SK-N-SH (cell line): Measurements from ENCODE around the gene TOR2A. TPM values are rescaled to one million over a fixed set of nuclear protein-coding genes. Genes with fewer than 3 reads are reported as not detected.

Experiments used
- CTCF ChIA-PET: fragments of 300-600, 350-600 bp; formaldehyde crosslinking; extraction: SDS; loops from one replicate; lab custom pipeline; 2021; lab: Yijun Ruan, JAX
- POLR2A ChIA-PET: fragments of 350-600 bp; sonication (Branson Sonifier 250); formaldehyde crosslinking; extraction: SDS; loops from one replicate; lab custom pipeline; 2020; ENCODE audit warnings: antibody characterized with exemption, inconsistent platforms; lab: Yijun Ruan, JAX
- DNase-seq: peaks from one replicate; pipeline ENCODE4 v3.0.0; 2012
- H2AFZ ChIP-seq: fragments of 200-600 bp; sonication (generic); 2 replicates; pipeline ENCODE4 v1.8.1; 2016; ENCODE audit warnings: antibody characterized with exemption, mild to moderate bottlenecking, low read depth
- H3F3A ChIP-seq: fragments of 200-600 bp; sonication (generic); replicated peaks from 2 replicates; pipeline ENCODE3; 2016; ENCODE audit warnings: antibody characterized with exemption, mild to moderate bottlenecking; ENCODE audit not compliant: insufficient read depth
- H3K27ac ChIP-seq, 2 experiments: fragments of 200-500 bp in 1 of 2; fragments of 200-600 bp in 1 of 2; sonication (Bioruptor generic) in 1 of 2; sonication (generic), shearing (Covaris generic) in 1 of 2; 2 replicates each; pipeline versions ENCODE4 v1.5.1 to v1.6.1; 2014 to 2016; ENCODE audit warnings: low read depth in 2 of 2, inconsistent platforms in 1 of 2, low read length in 1 of 2, mild to moderate bottlenecking in 1 of 2, mixed read lengths in 1 of 2
- H3K27me3 ChIP-seq: fragments of 200-600 bp; sonication (generic), shearing (Covaris generic); 2 replicates; pipeline ENCODE4 v1.6.1; 2016; ENCODE audit warnings: mixed run types; ENCODE audit not compliant: insufficient read depth
- H3K36me3 ChIP-seq, 2 experiments: fragments of 200-500 bp in 1 of 2; fragments of 200-600 bp in 1 of 2; sonication (Bioruptor generic) in 1 of 2; sonication (generic) in 1 of 2; replicated peaks in 1 of 2; 2 replicates each; pipeline versions ENCODE3 to v1.5.1; 2014 to 2016; ENCODE audit warnings: low read length in 1 of 2, mild to moderate bottlenecking in 1 of 2; ENCODE audit not compliant: insufficient read depth in 2 of 2, control insufficient read depth in 1 of 2
- H3K4me1 ChIP-seq, 2 experiments: fragments of 200-500 bp in 1 of 2; fragments of 200-600 bp in 1 of 2; sonication (Bioruptor generic) in 1 of 2; sonication (generic), shearing (Covaris generic) in 1 of 2; 2 replicates each; pipeline versions ENCODE4 v1.5.1 to v1.6.1; 2014 to 2016; ENCODE audit warnings: low read depth in 1 of 2, low read length in 1 of 2, mixed run types in 1 of 2; ENCODE audit not compliant: insufficient read depth in 2 of 2, control insufficient read depth in 1 of 2
- H3K4me2 ChIP-seq: fragments of 200-600 bp; sonication (generic), shearing (Covaris generic); 2 replicates; pipeline ENCODE4 v1.6.1; 2017; ENCODE audit warnings: mixed run types
- H3K4me3 ChIP-seq, 2 experiments: fragments of 200-500 bp in 1 of 2; fragments of 200-600 bp in 1 of 2; sonication (Bioruptor generic) in 1 of 2; sonication (generic), shearing (Covaris generic) in 1 of 2; 2 replicates each; pipeline versions ENCODE4 v1.5.1 to v1.8.1; 2014 to 2016; ENCODE audit warnings: low read depth in 2 of 2, inconsistent platforms in 1 of 2, low read length in 1 of 2, mild to moderate bottlenecking in 1 of 2, mixed read lengths in 1 of 2, moderate library complexity in 1 of 2
- H3K79me2 ChIP-seq: fragments of 200-600 bp; sonication (generic); 2 replicates; pipeline ENCODE4 v1.8.1; 2017; ENCODE audit warnings: mild to moderate bottlenecking; ENCODE audit not compliant: insufficient read depth
- H3K9ac ChIP-seq: fragments of 200-600 bp; sonication (generic); 2 replicates; pipeline ENCODE4 v1.6.1; 2017; ENCODE audit warnings: mixed run types
- H3K9me2 ChIP-seq: fragments of 200-600 bp; sonication (generic); 2 replicates; pipeline ENCODE4 v1.6.1; 2017; ENCODE audit warnings: mixed run types
- H3K9me3 ChIP-seq: fragments of 200-600 bp; sonication (generic); 2 replicates; pipeline ENCODE4 v1.6.1; 2017; ENCODE audit warnings: mixed run types, mild to moderate bottlenecking, moderate library complexity
- H4K20me1 ChIP-seq: fragments of 200-600 bp; sonication (generic); 2 replicates; pipeline ENCODE4 v1.6.1; 2017; ENCODE audit warnings: mild to moderate bottlenecking, mixed run types; ENCODE audit not compliant: insufficient read depth
- ELF1 ChIP-seq: IDR thresholded peaks from 2 replicates; pipeline ENCODE4 v1.4.0; 2012
- EP300 ChIP-seq, 2 experiments: IDR thresholded peaks; 2 replicates each; pipeline versions ENCODE4 v1.4.0 to v1.6.1; 2012; ENCODE audit warnings: borderline replicate concordance in 1 of 2, low read depth in 1 of 2, low read length in 1 of 2
- FOXJ3 ChIP-seq: sonication (generic); formaldehyde crosslinking; IDR thresholded peaks from 2 replicates; pipeline ENCODE4 v1.5.1; 2020; ENCODE audit warnings: mild to moderate bottlenecking, missing genetic modification reagents
- FOXM1 ChIP-seq: IDR thresholded peaks from 2 replicates; pipeline ENCODE4 v1.4.0; 2012; ENCODE audit warnings: low read depth, mild to moderate bottlenecking
- GABPA ChIP-seq: IDR thresholded peaks from 2 replicates; pipeline ENCODE4 v1.4.0; 2012; ENCODE audit warnings: low read depth, mild to moderate bottlenecking
- GATA2 ChIP-seq: sonication (generic); formaldehyde crosslinking; IDR thresholded peaks from 2 replicates; pipeline ENCODE4 v1.5.0; 2020; ENCODE audit warnings: mild to moderate bottlenecking, missing genetic modification reagents
- JUND ChIP-seq: IDR thresholded peaks from 2 replicates; pipeline ENCODE4 v1.4.0; 2012
- MAX ChIP-seq: IDR thresholded peaks from 2 replicates; pipeline ENCODE4 v1.4.0; 2012; ENCODE audit warnings: low read depth
- MXI1 ChIP-seq: IDR thresholded peaks from 2 replicates; pipeline ENCODE4 v1.6.1; 2012; ENCODE audit warnings: mild to moderate bottlenecking, low read depth, low read length, improper control_type of control experiment
- NFIC ChIP-seq: IDR thresholded peaks from 2 replicates; pipeline ENCODE4 v1.4.0; 2012; ENCODE audit warnings: borderline replicate concordance
- RCOR1 ChIP-seq: fragments of 150-350 bp; IDR thresholded peaks from 2 replicates; pipeline ENCODE4 v1.6.1; 2017; ENCODE audit warnings: antibody characterized with exemption, low read length
- RFX5 ChIP-seq: IDR thresholded peaks from 2 replicates; pipeline ENCODE4 v1.6.1; 2012; ENCODE audit warnings: mild to moderate bottlenecking, improper control_type of control experiment, low read length
- RXRA ChIP-seq: IDR thresholded peaks from 2 replicates; pipeline ENCODE4 v1.4.0; 2012; ENCODE audit warnings: low read depth, mild to moderate bottlenecking, borderline replicate concordance
- SMC3 ChIP-seq: IDR thresholded peaks from 2 replicates; pipeline ENCODE4 v1.6.1; 2012; ENCODE audit warnings: low read depth, low read length, improper control_type of control experiment
- TCF12 ChIP-seq: IDR thresholded peaks from 2 replicates; pipeline ENCODE4 v1.4.0; 2012
- TEAD4 ChIP-seq: IDR thresholded peaks from 2 replicates; pipeline ENCODE4 v1.4.0; 2012; ENCODE audit warnings: mild to moderate bottlenecking, borderline replicate concordance; ENCODE audit not compliant: insufficient read depth
- USF1 ChIP-seq: IDR thresholded peaks from 2 replicates; pipeline ENCODE4 v1.4.0; 2012; ENCODE audit warnings: low read depth, borderline replicate concordance
- USF2 ChIP-seq: fragments of 150-350 bp; IDR thresholded peaks from 2 replicates; pipeline ENCODE4 v1.6.1; 2017; ENCODE audit warnings: antibody characterized with exemption, low read length, low read depth, borderline replicate concordance
- WGBS: methylation state at CpG from one replicate; pipeline ENCODE4 v1.1.6; 2017; ENCODE audit warnings: low lambda C conversion rate; 5-methylcytosine and 5-hydroxymethylcytosine counted together
- polyA plus RNA-seq, 3 experiments: library from polyadenylated mRNA; depleted of rRNA; stranded (reverse); fragments of >200 nt; gene quantifications; 2 replicates each; pipeline ENCODE4 v1.2.3, GENCODE V29; 2012

Gene TOR2A
- polyA plus RNA-seq, 1 of the 3 experiments (the other 2 are of a cell fraction): 17.2 TPM

GRCh38 chr9:127720031-127720864 is 14.8 kb downstream of the TOR2A start:
- Histone ChIP-seq H3K4me1 (peaks cover 0 to 15% of the 10 kb centered on the region in 2 experiments; a peak in 1 of 4 replicates), H3K4me2 (no peak overlapping the region), H3K27me3 (no peaks in the 10 kb centered on the region), H3K9me3 (no peaks in the 10 kb centered on the region), H3F3A (peaks cover 3% of the 10 kb centered on the region), H3K9me2 (no peaks in the 10 kb centered on the region), H2AFZ (no peak overlapping the region), H3K36me3 (no peaks in the 10 kb centered on the region), H4K20me1 (no peaks in the 10 kb centered on the region), H3K4me3 (no peak overlapping the region), H3K79me2 (peaks cover under 1% of the 10 kb centered on the region; the same call in 1 of the 2 replicates), H3K9ac (no peak overlapping the region), H3K27ac (no peak overlapping the region)
- no peak for TF ChIP-seq NFIC
- no peak for TF ChIP-seq USF2
- TF ChIP-seq GABPA: no peak
- no peak for TF ChIP-seq TEAD4
- TF ChIP-seq SMC3: no peak
- 100% methylated on average over 7 of the region's 12 CpGs for WGBS
- no peak for DNase-seq
- ChIA-PET POLR2A (interaction anchor here (0.8 kb wide), 1 partner anchor 11 kb away, joined by 3 read pairs; no protein-coding TSS in a partner anchor), CTCF (interaction anchor here (1.2 to 1.4 kb wide), 2 partner anchors 14 to 134 kb away, joined by 3 to 5 read pairs; partner anchors contain the start of gene TOR2A)

- Histone ChIP-seq H3F3A (no peaks in the 10 kb centered on the region), H3K27ac (no peak overlapping the region), H3K4me3 (no peak overlapping the region), H3K36me3 (no peaks in the 10 kb centered on the region), H2AFZ (no peak overlapping the region), H3K9ac (no peak overlapping the region), H4K20me1 (no peaks in the 10 kb centered on the region), H3K9me2 (no peaks in the 10 kb centered on the region), H3K4me2 (no peak overlapping the region), H3K9me3 (no peaks in the 10 kb centered on the region), H3K4me1 (peaks cover 0 to 23% of the 10 kb centered on the region in 2 experiments; a peak in 1 of 4 replicates)
- TF ChIP-seq ELF1 (no peak), RCOR1 (no peak), MXI1 (no peak), RFX5 (no peak), TCF12 (no peak), RXRA (no peak), FOXJ3 (CRISPR knock-in tag) (no peak), JUND (no peak), EP300 (IDR thresholded peaks at IDR 0.05; ENCODE audit: borderline replicate concordance in 1 of 2, low read depth in 1 of 2, low read length in 1 of 2) (no peak), GATA2 (no peak), USF1 (no peak), FOXM1 (no peak), MAX (no peak)
- TF ChIP-seq, all 33 proteins: peak for 0
- 79% methylated on average over 5 of the region's 5 CpGs for WGBS
- CTCF ChIA-PET: interaction anchor here (1.0 to 2.5 kb wide), 2 partner anchors 17 to 143 kb away, joined by 3 to 15 read pairs; partner anchors contain the start of gene TOR2A
- Histone ChIP-seq H3K79me2 (peaks cover 13% of the 10 kb centered on the region; the same call in 1 of the 2 replicates), H3K27me3 (no peaks in the 10 kb centered on the region)
- POLR2A ChIA-PET: no interaction called here
- DNase-seq: no peak
Measured at GRCh38 chr9:127717766-127718165, 17.3 kb downstream of the TOR2A start.
